Natural killer cell (primary cell): Measurements from ENCODE around the gene PRRT3. TPM values are rescaled to one million over a fixed set of nuclear protein-coding genes. Genes with fewer than 3 reads are reported as not detected.

ENCODE experiments used
- ATAC-seq, 3 donors: fragments of 150-1000 bp in 2 of 3; fragments of 200-7000 bp in 1 of 3; cut with Tn5 transposase; 1 replicate in 1 of 3; 2 replicates in 2 of 3; pipeline ENCODE4 v1.10.0; 2021; ENCODE audit warnings: mild to moderate bottlenecking in 2 of 3, moderate library complexity in 2 of 3
- DNase-seq, 2 donors: peaks; one replicate each; pipeline versions ENCODE4 v3.0.0 to v3.0.0-alpha.2; 2013 to 2021; ENCODE audit warnings: mixed read lengths in 1 of 2
- H3K27ac ChIP-seq: one replicate; pipeline ENCODE4 v1.5.1; 2013; ENCODE audit warnings: mild to moderate bottlenecking, low read length
- H3K27me3 ChIP-seq: one replicate; pipeline ENCODE4 v1.6.1; 2013; ENCODE audit warnings: low read length; ENCODE audit not compliant: control insufficient read depth, insufficient read depth
- H3K36me3 ChIP-seq: one replicate; pipeline ENCODE4 v1.6.1; 2013; ENCODE audit warnings: low read length; ENCODE audit not compliant: control insufficient read depth, insufficient read depth
- H3K4me1 ChIP-seq: one replicate; pipeline ENCODE4 v1.6.1; 2013; ENCODE audit warnings: low read length; ENCODE audit not compliant: control insufficient read depth, insufficient read depth
- H3K4me3 ChIP-seq: one replicate; pipeline ENCODE4 v1.5.1; 2013; ENCODE audit warnings: low read length
- H3K9me3 ChIP-seq: one replicate; pipeline ENCODE4 v1.6.1; 2013; ENCODE audit warnings: low read length; ENCODE audit not compliant: control insufficient read depth, insufficient read depth
- H3K27ac Mint-ChIP-seq, 2 donors: one replicate each; pipeline ENCODE4 v1.8.0; 2022; ENCODE audit warnings: mild to moderate bottlenecking in 2 of 2, mixed read lengths in 2 of 2, moderate library complexity in 1 of 2
- H3K27me3 Mint-ChIP-seq, 2 donors: one replicate each; pipeline ENCODE4 v1.8.0; 2022; ENCODE audit warnings: low read depth in 2 of 2, mixed read lengths in 2 of 2
- H3K36me3 Mint-ChIP-seq: one replicate; pipeline ENCODE4 v1.8.0; 2022; ENCODE audit warnings: mixed read lengths
- H3K4me1 Mint-ChIP-seq, 2 donors: one replicate each; pipeline ENCODE4 v1.8.0; 2022; ENCODE audit warnings: mixed read lengths in 2 of 2
- H3K4me3 Mint-ChIP-seq: one replicate; pipeline ENCODE4 v1.8.0; 2022; ENCODE audit warnings: mild to moderate bottlenecking, moderate library complexity, mixed read lengths
- H3K9me3 Mint-ChIP-seq, 2 donors: one replicate each; pipeline ENCODE4 v1.8.0; 2022; ENCODE audit warnings: mixed read lengths in 2 of 2
- CTCF ChIP-seq: fragments of 200-600 bp; IDR thresholded peaks from one replicate; pipeline ENCODE4 v1.8.0; 2022; ENCODE audit warnings: antibody characterized with exemption
- WGBS: methylation state at CpG from one replicate; pipeline ENCODE4 v1.1.7; 2013; ENCODE audit warnings: missing lambda C conversion rate; ENCODE audit not compliant: insufficient coverage; 5-methylcytosine and 5-hydroxymethylcytosine counted together
- intact Hi-C: fragments of 100-400 bp; cut with micrococcal nuclease; formaldehyde crosslinking; loops from one replicate; pipeline ENCODE4 v1.14.2; 2022
- total RNA-seq, 4 donors: library from RNA; stranded (reverse); fragments of 120-200 nt in 1 of 4; gene quantifications; one replicate each; pipeline versions ENCODE4 v1.2.3 to v1.2.4, GENCODE V29; 2013 to 2022

Gene PRRT3
- total RNA-seq, 3 donors from 2014 or later (not counting 1 experiment from before 2014, with no cell fraction given), result 2.2 to 5.1 (median 4.8) TPM

- Histone ChIP-seq H3K4me1 (peaks cover 29% of the 10 kb centered on the region), H3K27me3 (no peaks in the 10 kb centered on the region), H3K4me3 (no peak overlapping the region), H3K9me3 (no peaks in the 10 kb centered on the region), H3K36me3 (peaks cover 16% of the 10 kb centered on the region), H3K27ac (no peak overlapping the region)
- Mint-ChIP-seq H3K27me3 (no peaks in the 10 kb centered on the region), H3K4me1 (peaks cover 44 to 50% of the 10 kb centered on the region in 2 donors), H3K4me3 (no peak overlapping the region), H3K36me3 (no peaks in the 10 kb centered on the region), H3K9me3 (no peaks in the 10 kb centered on the region), H3K27ac (peak overlapping the region in 1 of 2 donors; percentile 97)
- 85% methylated on average over 5 of the region's 5 CpGs for WGBS
- intact Hi-C loops, result no loop called here
- ATAC-seq (no peak), DNase-seq (no peak)
- TF ChIP-seq CTCF, result no peak
Observed at GRCh38 chr3:9935966-9936510, 16.2 kb downstream of the PRRT3 start.

DNA sequence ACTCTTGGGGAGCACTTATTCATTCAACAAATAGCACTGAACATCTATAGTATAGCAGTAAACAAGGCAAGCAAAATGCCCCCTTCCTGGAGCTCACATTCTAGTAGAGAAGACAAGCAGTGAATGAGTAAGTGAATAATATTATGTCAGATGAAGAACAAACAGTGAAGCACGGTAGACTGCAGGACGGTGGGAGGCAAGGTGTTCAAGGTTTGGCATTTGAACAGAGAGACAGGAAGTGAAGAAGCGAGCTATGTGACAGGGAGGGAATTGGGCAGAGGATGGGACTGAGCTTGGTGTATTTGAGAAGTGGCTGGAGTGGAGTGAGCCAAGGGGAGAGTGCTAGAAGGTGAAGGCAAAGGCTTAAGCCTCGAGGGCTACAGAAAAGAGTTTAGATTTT lies 17.2 kb downstream of the PRRT3 start:
- no peak overlapping the region for H3K27ac ChIP-seq
- peaks cover 44 to 50% of the 10 kb centered on the region in 2 donors for H3K4me1 Mint-ChIP-seq
- no peaks in the 10 kb centered on the region for H3K36me3 Mint-ChIP-seq
- intact Hi-C loops, result loop anchor here (5.0 kb wide), 3 partner anchors 88 to 182 kb away; partner anchors contain the start of genes BRK1 and FANCD2
- TF ChIP-seq CTCF, result no peak
- WGBS, result 79% methylated on average over 4 of the region's 4 CpGs
- no peaks in the 10 kb centered on the region for H3K9me3 Mint-ChIP-seq
- no peaks in the 10 kb centered on the region for H3K27me3 Mint-ChIP-seq
- peak overlapping the region; percentile 97 to 99 for H3K27ac Mint-ChIP-seq
- peaks cover 16% of the 10 kb centered on the region for H3K36me3 ChIP-seq
- H3K9me3 ChIP-seq, result no peaks in the 10 kb centered on the region
- H3K4me3 ChIP-seq, result no peak overlapping the region
- peaks cover 29% of the 10 kb centered on the region for H3K4me1 ChIP-seq
- peak overlapping the region; percentile 98 for H3K4me3 Mint-ChIP-seq
- H3K27me3 ChIP-seq, result no peaks in the 10 kb centered on the region
- DNase-seq (no peak), ATAC-seq (no peak)

GRCh38 chr3:9934235-9934621 lies 18.0 kb downstream of the PRRT3 start:
- peaks cover 16% of the 10 kb centered on the region for H3K36me3 ChIP-seq
- peak in 1 of 3 donors; percentile 2 for ATAC-seq
- WGBS, result 27% methylated on average over 11 of the region's 11 CpGs
- peak overlapping the region; percentile 98 for H3K4me3 Mint-ChIP-seq
- H3K27me3 Mint-ChIP-seq, result no peaks in the 10 kb centered on the region
- H3K27me3 ChIP-seq, result no peaks in the 10 kb centered on the region
- peaks cover 44 to 50% of the 10 kb centered on the region in 2 donors for H3K4me1 Mint-ChIP-seq
- H3K27ac Mint-ChIP-seq, result peak overlapping the region; percentile 97 to 99
- peak overlapping the region; percentile 78 for H3K4me3 ChIP-seq
- H3K9me3 ChIP-seq, result no peaks in the 10 kb centered on the region
- no peak for TF ChIP-seq CTCF
- DNase-seq, result peak in 1 of 2 donors; percentile 73
- H3K9me3 Mint-ChIP-seq, result no peaks in the 10 kb centered on the region
- intact Hi-C loops, result loop anchor here (5.0 kb wide), 3 partner anchors 87 to 183 kb away; partner anchors contain the start of genes BRK1 and FANCD2
- H3K4me1 ChIP-seq, result peaks cover 29% of the 10 kb centered on the region
- no peaks in the 10 kb centered on the region for H3K36me3 Mint-ChIP-seq
- H3K27ac ChIP-seq, result peak overlapping the region; percentile 93
